HepG2 (cell line): ENCODE measurements around the gene MYOZ3. TPM values are rescaled to one million over a fixed set of nuclear protein-coding genes. Genes with fewer than 3 reads are reported as not detected.

Experiments used
- ATAC-seq: fragments of 200-7000 bp; cut with Tn5 transposase; 3 replicates; pipeline ENCODE4 v1.9.1; 2020; ENCODE audit warnings: mild to moderate bottlenecking, moderate library complexity
- BruUV-seq: library from RNA; stranded (reverse); fragments of 400-500 nt; replicated peaks from 2 replicates; lab custom pipeline; 2021; lab: Mats Ljungman, UMichigan
- CTCF ChIA-PET: fragments of 300-600 bp; formaldehyde crosslinking; extraction: SDS; loops from one replicate; lab custom pipeline; 2021; ENCODE audit warnings: low total read pairs, inconsistent platforms, low intra/inter-chr PET ratio; lab: Yijun Ruan, JAX
- POLR2A ChIA-PET: fragments of 350-600 bp; sonication (Branson Sonifier 250); formaldehyde crosslinking; loops from one replicate; lab custom pipeline; 2020; ENCODE audit warnings: antibody characterized with exemption, inconsistent platforms; lab: Yijun Ruan, JAX
- DNase-seq: peaks from one replicate; pipeline ENCODE4 v3.0.0-alpha.2; 2015; ENCODE audit warnings: low spot score
- FAIRE-seq: peaks from 3 replicates; lab custom pipeline; 2011; peaks lifted over from hg19 to GRCh38; lab: Jason Lieb, UNC
- H2AFZ ChIP-seq: one replicate; pipeline ENCODE4 v1.6.1; 2011; ENCODE audit warnings: low read length, inconsistent platforms
- H3K27ac ChIP-seq: fragments of 300-600 bp; 3 replicates; pipeline ENCODE4 v1.8.0; 2011; ENCODE audit warnings: mixed run types, mild to moderate bottlenecking, mixed read lengths, low read length, inconsistent platforms; ENCODE audit not compliant: insufficient read depth; ENCODE audit errors: extremely low read length
- H3K27me3 ChIP-seq, 2 experiments: fragments of 200-600 bp in 1 of 2; 2 replicates in 1 of 2; 3 replicates in 1 of 2; pipeline versions ENCODE4 v1.6.0 to v1.8.0; 2011; ENCODE audit warnings: low read length in 2 of 2, mild to moderate bottlenecking in 2 of 2, moderate library complexity in 2 of 2, inconsistent platforms in 1 of 2; ENCODE audit not compliant: insufficient read depth in 2 of 2, control insufficient read depth in 1 of 2
- H3K36me3 ChIP-seq, 2 experiments: fragments of 200-600 bp in 1 of 2; replicated peaks in 1 of 2; 2 replicates in 1 of 2; 3 replicates in 1 of 2; pipeline versions ENCODE4 v1.5.1 to v1.8.0; 2011; ENCODE audit warnings: low read length in 2 of 2, inconsistent platforms in 1 of 2; ENCODE audit not compliant: insufficient read depth in 2 of 2, control insufficient read depth in 1 of 2
- H3K4me1 ChIP-seq: 2 replicates; pipeline ENCODE4 v1.5.1; 2012; ENCODE audit warnings: low read length, inconsistent platforms; ENCODE audit not compliant: insufficient read depth
- H3K4me2 ChIP-seq: 2 replicates; pipeline ENCODE4 v1.6.0; 2011; ENCODE audit warnings: low read depth, low read length, inconsistent platforms
- H3K4me3 ChIP-seq, 3 experiments: fragments of 200-600 bp in 1 of 3; sonication (generic), shearing (Covaris generic) in 1 of 3; replicated peaks in 1 of 3; 2 replicates each; pipeline ENCODE4 v1.5.1; 2011 to 2016; ENCODE audit warnings: low read length in 3 of 3, inconsistent platforms in 2 of 3, low read depth in 2 of 3, mild to moderate bottlenecking in 2 of 3, control low read depth in 1 of 3, mixed read lengths in 1 of 3; ENCODE audit not compliant: insufficient read depth in 1 of 3
- H3K79me2 ChIP-seq: one replicate; pipeline ENCODE4 v1.6.1; 2011; ENCODE audit warnings: low read length, inconsistent platforms; ENCODE audit not compliant: insufficient read depth
- H3K9ac ChIP-seq: 2 replicates; pipeline ENCODE4 v1.6.0; 2011; ENCODE audit warnings: mild to moderate bottlenecking, low read depth, low read length, inconsistent platforms; ENCODE audit not compliant: insufficient read depth
- H3K9me3 ChIP-seq: 2 replicates; pipeline ENCODE4 v1.5.1; 2012; ENCODE audit warnings: mild to moderate bottlenecking, low read length
- H4K20me1 ChIP-seq: 2 replicates; pipeline ENCODE4 v1.6.0; 2011; ENCODE audit warnings: inconsistent platforms, mild to moderate bottlenecking, low read length, moderate library complexity; ENCODE audit not compliant: insufficient read depth
- FOXK1 ChIP-seq: sonication (generic); formaldehyde crosslinking; IDR thresholded peaks from 2 replicates; pipeline ENCODE4 v1.4.0; 2020; ENCODE audit warnings: low read depth, missing genetic modification reagents, borderline replicate concordance
- SRSF9 ChIP-seq: fragments of 200-400 bp; formaldehyde crosslinking; IDR thresholded peaks from 2 replicates; pipeline ENCODE4 v1.6.1; 2018; ENCODE audit warnings: borderline replicate concordance, mild to moderate bottlenecking, low read depth, low read length; ENCODE audit not compliant: insufficient read depth, poor library complexity, severe bottlenecking
- TBL1XR1 ChIP-seq: fragments of 150-350 bp; IDR thresholded peaks from 2 replicates; pipeline ENCODE4 v1.6.1; 2014; ENCODE audit warnings: borderline replicate concordance, low read length; ENCODE audit not compliant: partially characterized antibody
- ZBTB39 ChIP-seq: sonication (generic); formaldehyde crosslinking; IDR thresholded peaks from 2 replicates; pipeline ENCODE4 v1.5.0; 2020; ENCODE audit warnings: missing genetic modification reagents
- ZKSCAN1 ChIP-seq: fragments of 150-350 bp; IDR thresholded peaks from 2 replicates; pipeline ENCODE4 v1.6.1; 2014; ENCODE audit warnings: low read length
- ZNF510 ChIP-seq: sonication (generic); formaldehyde crosslinking; IDR thresholded peaks from 2 replicates; pipeline ENCODE4 v1.4.0; 2020; ENCODE audit warnings: low read depth, mild to moderate bottlenecking, missing genetic modification reagents
- ZNF704 ChIP-seq: sonication (generic); formaldehyde crosslinking; IDR thresholded peaks from 2 replicates; pipeline ENCODE4 v1.8.1; 2023; ENCODE audit warnings: mild to moderate bottlenecking, inconsistent platforms, moderate library complexity, missing genetic modification reagents, borderline replicate concordance
- WGBS: methylation state at CpG from one replicate; pipeline ENCODE4 v1.1.6; 2017; ENCODE audit warnings: low lambda C conversion rate; 5-methylcytosine and 5-hydroxymethylcytosine counted together
- in situ Hi-C: cut with HindIII; loops from 2 replicates; pipeline ENCODE4 v1.10.0; 2017; ENCODE audit warnings: low pct_unique_long_range_greater_than_20kb; ENCODE audit not compliant: extremely low pct_ligation_motif_present
- intact Hi-C: fragments of 100-400 bp; cut with micrococcal nuclease; formaldehyde crosslinking; loops from one replicate; pipeline ENCODE4 v1.10.0; 2022; ENCODE audit not compliant: unreplicated experiment
- polyA plus RNA-seq, 8 experiments: library from polyadenylated mRNA; depleted of rRNA in 3 of 8; stranded (reverse) in 7 of 8; unstranded in 1 of 8; fragments of >200 nt; fragmentation: Illumina TruSeq in 4 of 8; extraction: Trizol in 4 of 8; gene quantifications; 2 replicates each; pipeline versions ENCODE4 v1.2.1 to v1.2.3, GENCODE V29; 2011 to 2016; ENCODE audit warnings: low read depth in 4 of 8, missing spikeins in 1 of 8, mixed read lengths in 1 of 8; ENCODE audit not compliant: insufficient read depth in 1 of 8
- total RNA-seq, 5 experiments: library from RNA; depleted of rRNA; stranded (reverse); fragments of >200 nt; fragmentation: Illumina TruSeq; extraction: Trizol; gene quantifications; 2 replicates each; pipeline ENCODE4 v1.2.3, GENCODE V29; 2016; ENCODE audit warnings: low read depth in 1 of 5

Gene MYOZ3
- total and polyA plus RNA-seq, 2 of the 13 experiments (the other 11 are each of a cell fraction or from before 2014, with no cell fraction given) = 0.05 TPM; not detected in 1

DNA sequence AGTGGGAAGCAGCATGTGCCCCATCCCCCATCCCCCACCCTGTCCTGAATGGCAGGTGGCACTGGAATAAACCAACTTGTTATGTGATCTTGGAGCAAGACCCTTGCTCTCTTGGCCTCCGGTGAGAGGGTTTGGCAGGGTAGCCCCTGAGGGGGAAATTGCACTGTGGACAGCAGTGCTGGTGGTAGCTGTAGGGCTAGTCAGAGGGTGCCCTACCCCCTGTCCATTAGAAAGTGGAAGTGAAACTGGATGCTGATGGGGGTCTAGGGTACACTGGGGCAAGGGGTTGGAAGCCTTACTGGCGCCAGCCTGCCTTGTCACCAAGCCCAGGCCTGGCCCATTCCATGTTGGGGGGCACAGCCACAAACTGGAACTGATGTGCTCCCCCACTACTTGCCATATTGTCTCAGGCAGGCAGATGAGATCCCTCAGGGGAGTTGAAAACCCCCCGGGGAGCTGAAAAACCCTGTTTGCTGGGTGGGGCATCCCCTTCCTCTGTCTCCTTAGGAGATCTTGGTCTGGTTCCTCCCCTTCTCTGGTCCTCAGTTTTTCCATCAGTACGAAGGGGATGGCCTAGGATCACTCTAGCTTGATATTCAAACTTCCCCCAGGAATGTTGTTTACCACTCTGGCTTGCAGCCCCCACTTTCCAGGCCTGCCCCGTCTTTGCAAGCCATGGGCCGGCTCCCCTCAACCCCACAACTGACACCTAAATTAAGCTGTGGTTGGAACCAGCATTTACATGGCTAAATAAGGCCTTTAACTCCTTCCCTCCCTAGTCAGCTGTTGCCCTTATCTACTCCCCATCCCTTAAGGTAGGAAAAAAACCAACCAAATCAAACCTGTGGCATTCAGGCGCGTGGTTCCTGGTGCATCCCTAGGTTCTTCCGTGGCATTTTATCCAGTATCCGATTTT lies 35.0 kb upstream of the MYOZ3 start:
- ATAC-seq = no peak
- Histone ChIP-seq H2AFZ (no peak overlapping the region), H3K4me3 (no peak overlapping the region), H3K27ac (no peak overlapping the region), H3K9ac (no peak overlapping the region), H4K20me1 (no peaks in the 10 kb centered on the region), H3K36me3 (no peaks in the 10 kb centered on the region), H3K79me2 (no peaks in the 10 kb centered on the region), H3K4me1 (peaks cover 19% of the 10 kb centered on the region), H3K4me2 (no peak overlapping the region), H3K27me3 (peaks cover 4 to 36% of the 10 kb centered on the region in 2 experiments), H3K9me3 (no peaks in the 10 kb centered on the region)
- WGBS = 48% methylated on average over 10 of the region's 10 CpGs
- in situ Hi-C loops (no loop called here), intact Hi-C loops (no loop called here)
- DNase-seq = no peak
- ChIA-PET POLR2A (no interaction called here), CTCF (no interaction called here)
- no TSS peak for BruUV-seq
- FAIRE-seq = no peak
- TF ChIP-seq TBL1XR1 (no peak), ZNF704 (no peak), SRSF9 (no peak), ZBTB39 (CRISPR knock-in tag) (no peak), ZKSCAN1 (no peak), ZNF510 (CRISPR knock-in tag) (no peak), FOXK1 (CRISPR knock-in tag) (no peak)
